ENCODE results near the gene BABAM2. TPM values are rescaled to one million over a fixed set of nuclear protein-coding genes. Genes with fewer than 3 reads are reported as not detected.

BABAM2 gene
- total and polyA plus RNA-seq, 2 experiments from 2014 or later: 28.8 to 43.6 TPM

DNA sequence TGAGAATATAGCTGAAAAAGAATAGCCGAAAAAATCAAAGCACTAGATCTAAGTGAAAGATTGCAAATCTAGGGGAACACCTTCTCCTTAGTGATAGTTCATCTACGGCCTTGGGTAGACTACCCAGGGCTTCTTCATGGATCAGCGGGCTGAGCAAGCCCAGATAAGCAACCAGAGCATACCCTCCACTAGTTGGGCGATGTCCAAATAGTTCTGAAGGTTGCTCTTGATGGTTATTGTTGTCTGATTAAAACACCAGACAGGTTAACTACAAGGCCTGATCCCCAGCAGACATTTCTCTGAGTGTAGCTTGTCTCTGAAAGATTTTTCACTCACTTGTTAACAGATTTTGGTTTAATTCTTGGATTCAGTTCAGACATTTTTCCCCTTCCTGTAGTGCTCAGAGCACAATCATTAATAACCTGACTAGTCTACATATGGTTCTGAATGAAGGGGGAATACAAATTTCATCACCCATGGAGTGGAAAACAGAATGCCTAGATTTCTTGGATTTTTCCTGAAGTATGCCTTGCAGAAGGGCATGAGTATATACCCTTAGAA is 99.6 kb downstream of the BABAM2 start:
- H3K9me3 ChIP-seq (ENCODE audit: low read depth): no peaks in the 10 kb centered on the region
- no peaks in the 10 kb centered on the region for H3K9me2 ChIP-seq (replicated peaks; ENCODE audit: insufficient read depth)
- no peak overlapping the region for H3K4me2 ChIP-seq
- H4K20me1 ChIP-seq (ENCODE audit: insufficient read depth, poor library complexity, severe bottlenecking): no peaks in the 10 kb centered on the region
- H3K27ac ChIP-seq: no peak overlapping the region
- no peaks in the 10 kb centered on the region for H3K36me3 ChIP-seq (replicated peaks; ENCODE audit: insufficient read depth, low read depth)
- peaks cover 4% of the 10 kb centered on the region for H3K4me1 ChIP-seq (ENCODE audit: insufficient read depth)
- no peak for DNase-seq (ENCODE audit: low spot score)
- H3K79me2 ChIP-seq: peaks cover 5% of the 10 kb centered on the region
- no peaks in the 10 kb centered on the region for H3K27me3 ChIP-seq
- TF ChIP-seq, protein P1, sequence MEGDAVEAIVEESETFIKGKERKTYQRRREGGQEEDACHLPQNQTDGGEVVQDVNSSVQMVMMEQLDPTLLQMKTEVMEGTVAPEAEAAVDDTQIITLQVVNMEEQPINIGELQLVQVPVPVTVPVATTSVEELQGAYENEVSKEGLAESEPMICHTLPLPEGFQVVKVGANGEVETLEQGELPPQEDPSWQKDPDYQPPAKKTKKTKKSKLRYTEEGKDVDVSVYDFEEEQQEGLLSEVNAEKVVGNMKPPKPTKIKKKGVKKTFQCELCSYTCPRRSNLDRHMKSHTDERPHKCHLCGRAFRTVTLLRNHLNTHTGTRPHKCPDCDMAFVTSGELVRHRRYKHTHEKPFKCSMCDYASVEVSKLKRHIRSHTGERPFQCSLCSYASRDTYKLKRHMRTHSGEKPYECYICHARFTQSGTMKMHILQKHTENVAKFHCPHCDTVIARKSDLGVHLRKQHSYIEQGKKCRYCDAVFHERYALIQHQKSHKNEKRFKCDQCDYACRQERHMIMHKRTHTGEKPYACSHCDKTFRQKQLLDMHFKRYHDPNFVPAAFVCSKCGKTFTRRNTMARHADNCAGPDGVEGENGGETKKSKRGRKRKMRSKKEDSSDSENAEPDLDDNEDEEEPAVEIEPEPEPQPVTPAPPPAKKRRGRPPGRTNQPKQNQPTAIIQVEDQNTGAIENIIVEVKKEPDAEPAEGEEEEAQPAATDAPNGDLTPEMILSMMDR (IDR thresholded peaks at IDR 0.05; ENCODE audit: poor library complexity): no peak
- TF ChIP-seq EZH2 (IDR thresholded peaks at IDR 0.05; ENCODE audit: borderline replicate concordance) (no peak), EZH2phosphoT487 (IDR thresholded peaks at IDR 0.05; ENCODE audit: low read depth, severe bottlenecking, unreplicated experiment) (no peak)
- no peak overlapping the region for H3K4me3 ChIP-seq
- 90% methylated on average over 4 of the region's 4 CpGs for WGBS (ENCODE audit: low lambda C conversion rate, missing lambda C conversion rate)
- no peak overlapping the region for H2AFZ ChIP-seq

DNA sequence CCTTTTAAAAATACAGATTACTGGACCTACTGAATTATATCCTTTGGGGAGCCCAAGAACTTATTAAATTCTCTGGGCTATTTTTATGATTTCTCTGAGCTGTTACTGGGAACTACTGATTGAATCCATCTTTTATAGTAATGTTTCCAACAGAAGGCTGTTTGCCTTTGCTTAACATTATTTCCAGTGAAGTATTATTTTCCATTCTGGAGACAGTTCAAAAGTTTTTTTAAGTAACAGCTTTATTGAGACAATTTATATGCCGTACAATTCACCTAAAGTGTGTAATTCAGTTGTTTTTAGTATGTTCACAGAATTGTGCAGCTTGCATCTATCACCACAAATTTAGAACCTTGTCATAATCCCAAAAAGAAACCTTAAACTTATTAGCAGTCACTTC is 100.6 kb downstream of the BABAM2 start:
- H3K4me2 ChIP-seq: no peak overlapping the region
- no peak overlapping the region for H2AFZ ChIP-seq
- DNase-seq (ENCODE audit: low spot score): no peak
- no peaks in the 10 kb centered on the region for H3K9me3 ChIP-seq (ENCODE audit: low read depth)
- no peaks in the 10 kb centered on the region for H3K27me3 ChIP-seq
- TF ChIP-seq EZH2 (IDR thresholded peaks at IDR 0.05; ENCODE audit: borderline replicate concordance): no peak
- TF ChIP-seq EZH2phosphoT487 (IDR thresholded peaks at IDR 0.05; ENCODE audit: low read depth, severe bottlenecking, unreplicated experiment): no peak
- TF ChIP-seq, protein P1 (IDR thresholded peaks at IDR 0.05; ENCODE audit: poor library complexity): no peak
- H4K20me1 ChIP-seq (ENCODE audit: insufficient read depth, poor library complexity, severe bottlenecking): no peaks in the 10 kb centered on the region
- no peaks in the 10 kb centered on the region for H3K9me2 ChIP-seq (replicated peaks; ENCODE audit: insufficient read depth)
- WGBS (ENCODE audit: low lambda C conversion rate, missing lambda C conversion rate): 92% methylated on average over 1 of the region's 1 CpG
- no peak overlapping the region for H3K27ac ChIP-seq
- peaks cover 5% of the 10 kb centered on the region for H3K79me2 ChIP-seq
- H3K4me1 ChIP-seq (ENCODE audit: insufficient read depth): peaks cover 4% of the 10 kb centered on the region
- H3K4me3 ChIP-seq: no peak overlapping the region
- H3K36me3 ChIP-seq (replicated peaks; ENCODE audit: insufficient read depth, low read depth): no peaks in the 10 kb centered on the region

DNA sequence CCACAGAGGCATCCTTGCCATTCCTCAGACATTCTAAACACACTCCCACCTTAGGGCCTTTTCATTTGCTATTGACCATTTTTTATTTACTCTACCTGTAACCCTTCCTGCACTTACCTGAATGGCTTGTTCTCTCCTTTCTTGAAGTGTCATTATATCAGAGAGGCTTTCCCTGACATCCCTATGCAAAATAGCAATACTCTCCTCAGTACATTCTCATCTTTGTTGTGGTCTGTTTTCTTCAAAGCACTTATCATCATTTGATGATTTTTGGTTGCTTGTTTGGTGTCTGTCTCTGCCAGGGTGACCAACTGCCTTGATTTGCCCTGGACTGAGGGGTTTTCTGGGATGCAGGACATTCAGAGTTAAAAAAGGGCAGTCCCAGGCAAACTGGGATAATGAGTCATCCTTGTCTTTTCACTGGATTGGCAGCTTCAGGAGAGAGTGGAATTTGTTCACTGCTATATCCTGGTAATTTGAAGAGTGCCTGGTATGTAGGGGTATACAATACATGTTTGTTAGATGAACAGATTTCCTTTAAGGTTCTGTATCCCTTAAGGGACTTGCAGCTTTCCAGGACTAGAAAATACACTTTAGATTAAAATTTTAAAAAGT is 102.4 kb downstream of the BABAM2 start:
- TF ChIP-seq, protein P1 (IDR thresholded peaks at IDR 0.05; ENCODE audit: poor library complexity): no peak
- TF ChIP-seq EZH2phosphoT487 (IDR thresholded peaks at IDR 0.05; ENCODE audit: low read depth, severe bottlenecking, unreplicated experiment): no peak
- TF ChIP-seq EZH2 (IDR thresholded peaks at IDR 0.05; ENCODE audit: borderline replicate concordance): no peak
- Histone ChIP-seq H3K27me3 (no peaks in the 10 kb centered on the region), H3K36me3 (replicated peaks; ENCODE audit: insufficient read depth, low read depth) (no peaks in the 10 kb centered on the region), H3K27ac (no peak overlapping the region), H2AFZ (no peak overlapping the region), H3K9me2 (replicated peaks; ENCODE audit: insufficient read depth) (no peaks in the 10 kb centered on the region), H4K20me1 (ENCODE audit: insufficient read depth, poor library complexity, severe bottlenecking) (no peaks in the 10 kb centered on the region), H3K4me1 (ENCODE audit: insufficient read depth) (peaks cover 4% of the 10 kb centered on the region), H3K4me2 (no peak overlapping the region), H3K9me3 (ENCODE audit: low read depth) (no peaks in the 10 kb centered on the region), H3K4me3 (no peak overlapping the region), H3K79me2 (peaks cover 7% of the 10 kb centered on the region)
- DNase-seq (ENCODE audit: low spot score): peak; percentile 17

All from hepatocyte (in vitro differentiated cells).